Activated B cell treated with CpG ODN at 0.5 μM for 24 hours (primary cell): ENCODE measurements around the gene CDCA3. TPM values are rescaled to one million over a fixed set of nuclear protein-coding genes. Genes with fewer than 3 reads are reported as not detected.

Source experiments
- ATAC-seq: fragments of 200-7000 bp; cut with Tn5 transposase; one replicate; pipeline ENCODE4 v1.10.0; 2021; ENCODE audit warnings: low read depth, mild to moderate bottlenecking, moderate library complexity
- CTCF ChIA-PET: fragments of 350-600 bp; sonication (Branson Sonifier 250); formaldehyde crosslinking; loops from one replicate; lab custom pipeline; 2021; ENCODE audit warnings: antibody characterized with exemption; lab: Charles Lee
- POLR2A ChIA-PET: fragments of 350-600 bp; sonication (Branson Sonifier 250); formaldehyde crosslinking; loops from one replicate; lab custom pipeline; 2021; ENCODE audit warnings: antibody characterized with exemption; lab: Charles Lee
- DNase-seq: peaks from one replicate; pipeline ENCODE4 v3.0.0; 2022
- H3K27ac Mint-ChIP-seq: one replicate; pipeline ENCODE4 v1.8.0; 2020; ENCODE audit warnings: mixed read lengths
- H3K27me3 Mint-ChIP-seq: one replicate; pipeline ENCODE4 v1.8.0; 2021; ENCODE audit warnings: mixed read lengths
- H3K36me3 Mint-ChIP-seq: one replicate; pipeline ENCODE4 v1.8.0; 2021; ENCODE audit warnings: low read depth, mixed read lengths
- H3K4me1 Mint-ChIP-seq: one replicate; pipeline ENCODE4 v1.8.0; 2021; ENCODE audit warnings: mixed read lengths
- H3K4me3 Mint-ChIP-seq: one replicate; pipeline ENCODE4 v1.8.0; 2020; ENCODE audit warnings: mild to moderate bottlenecking, mixed read lengths
- H3K9me3 Mint-ChIP-seq: one replicate; pipeline ENCODE4 v1.8.0; 2020; ENCODE audit warnings: mixed read lengths
- intact Hi-C: fragments of 100-400 bp; cut with micrococcal nuclease; formaldehyde crosslinking; loops from one replicate; pipeline ENCODE4 v1.15.1; 2024
- total RNA-seq: library from RNA; stranded (reverse); gene quantifications from 2 replicates; pipeline ENCODE4 v1.2.3, GENCODE V29; 2022
- TF ChIP-seq, protein P1 (sequence below): fragments of 200-600 bp; IDR thresholded peaks from one replicate; pipeline ENCODE4 v1.8.0; 2022; ENCODE audit warnings: antibody characterized with exemption, mild to moderate bottlenecking

Gene CDCA3
- total RNA-seq, 1 donor from 2014 or later: 1.6 TPM

GRCh38 chr12:6824901-6825381, 26.1 kb downstream of the CDCA3 start:
- Mint-ChIP-seq H3K4me1 (peaks cover 32% of the 10 kb centered on the region), H3K27ac (no peak overlapping the region), H3K27me3 (peaks cover 70% of the 10 kb centered on the region), H3K4me3 (no peak overlapping the region), H3K36me3 (no peaks in the 10 kb centered on the region), H3K9me3 (no peaks in the 10 kb centered on the region)
- DNase-seq: no peak
- intact Hi-C loops: loop anchor here (1.0 to 5.0 kb wide), 6 partner anchors 46 to 270 kb away; partner anchors contain the start of genes MLF2 and ZNF384
- TF ChIP-seq, protein P1, sequence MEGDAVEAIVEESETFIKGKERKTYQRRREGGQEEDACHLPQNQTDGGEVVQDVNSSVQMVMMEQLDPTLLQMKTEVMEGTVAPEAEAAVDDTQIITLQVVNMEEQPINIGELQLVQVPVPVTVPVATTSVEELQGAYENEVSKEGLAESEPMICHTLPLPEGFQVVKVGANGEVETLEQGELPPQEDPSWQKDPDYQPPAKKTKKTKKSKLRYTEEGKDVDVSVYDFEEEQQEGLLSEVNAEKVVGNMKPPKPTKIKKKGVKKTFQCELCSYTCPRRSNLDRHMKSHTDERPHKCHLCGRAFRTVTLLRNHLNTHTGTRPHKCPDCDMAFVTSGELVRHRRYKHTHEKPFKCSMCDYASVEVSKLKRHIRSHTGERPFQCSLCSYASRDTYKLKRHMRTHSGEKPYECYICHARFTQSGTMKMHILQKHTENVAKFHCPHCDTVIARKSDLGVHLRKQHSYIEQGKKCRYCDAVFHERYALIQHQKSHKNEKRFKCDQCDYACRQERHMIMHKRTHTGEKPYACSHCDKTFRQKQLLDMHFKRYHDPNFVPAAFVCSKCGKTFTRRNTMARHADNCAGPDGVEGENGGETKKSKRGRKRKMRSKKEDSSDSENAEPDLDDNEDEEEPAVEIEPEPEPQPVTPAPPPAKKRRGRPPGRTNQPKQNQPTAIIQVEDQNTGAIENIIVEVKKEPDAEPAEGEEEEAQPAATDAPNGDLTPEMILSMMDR: no peak
- no peak for ATAC-seq
- POLR2A ChIA-PET: interaction anchor here (0.6 to 0.9 kb wide), 3 partner anchors 102 to 157 kb away, joined by 3 to 5 read pairs (median 4); no protein-coding TSS in a partner anchor
- CTCF ChIA-PET: interaction anchor here (1.1 to 2.7 kb wide), 3 partner anchors 9 to 72 kb away, joined by 3 to 15 read pairs (median 5); partner anchors contain the start of gene MLF2

- ChIA-PET CTCF (interaction anchor here (0.6 to 2.7 kb wide), 4 partner anchors 10 to 194 kb away, joined by 3 to 15 read pairs (median 4); partner anchors contain the start of gene MLF2), POLR2A (interaction anchor here (0.6 kb wide), 1 partner anchor 143 kb away, joined by 5 read pairs; no protein-coding TSS in a partner anchor)
- peaks cover 68% of the 10 kb centered on the region for H3K27me3 Mint-ChIP-seq
- H3K4me1 Mint-ChIP-seq: peaks cover 28% of the 10 kb centered on the region
- no peak overlapping the region for H3K27ac Mint-ChIP-seq
- ATAC-seq (no peak), DNase-seq (no peak)
- H3K4me3 Mint-ChIP-seq: no peak overlapping the region
- intact Hi-C loops: loop anchor here (2.0 kb wide), 2 partner anchors 207 to 269 kb away; no protein-coding TSS in a partner anchor
- TF ChIP-seq, protein P1: no peak
- no peaks in the 10 kb centered on the region for H3K36me3 Mint-ChIP-seq
- no peaks in the 10 kb centered on the region for H3K9me3 Mint-ChIP-seq
Observed at GRCh38 chr12:6824085-6824775, 26.9 kb downstream of the CDCA3 start.

GRCh38 chr12:6823182-6824084, 27.7 kb downstream of the CDCA3 start:
- TF ChIP-seq, protein P1: no peak
- intact Hi-C loops: loop anchor here (2.0 kb wide), 2 partner anchors 207 to 269 kb away; no protein-coding TSS in a partner anchor
- H3K27ac Mint-ChIP-seq: no peak overlapping the region
- H3K4me1 Mint-ChIP-seq: peaks cover 23% of the 10 kb centered on the region
- H3K36me3 Mint-ChIP-seq: no peaks in the 10 kb centered on the region
- ChIA-PET CTCF (interaction anchor here (0.6 to 2.7 kb wide), 5 partner anchors 11 to 193 kb away, joined by 3 to 15 read pairs (median 4); partner anchors contain the start of gene MLF2), POLR2A (no interaction called here)
- H3K9me3 Mint-ChIP-seq: no peaks in the 10 kb centered on the region
- H3K27me3 Mint-ChIP-seq: peaks cover 63% of the 10 kb centered on the region
- DNase-seq (no peak), ATAC-seq (no peak)
- H3K4me3 Mint-ChIP-seq: no peak overlapping the region

DNA sequence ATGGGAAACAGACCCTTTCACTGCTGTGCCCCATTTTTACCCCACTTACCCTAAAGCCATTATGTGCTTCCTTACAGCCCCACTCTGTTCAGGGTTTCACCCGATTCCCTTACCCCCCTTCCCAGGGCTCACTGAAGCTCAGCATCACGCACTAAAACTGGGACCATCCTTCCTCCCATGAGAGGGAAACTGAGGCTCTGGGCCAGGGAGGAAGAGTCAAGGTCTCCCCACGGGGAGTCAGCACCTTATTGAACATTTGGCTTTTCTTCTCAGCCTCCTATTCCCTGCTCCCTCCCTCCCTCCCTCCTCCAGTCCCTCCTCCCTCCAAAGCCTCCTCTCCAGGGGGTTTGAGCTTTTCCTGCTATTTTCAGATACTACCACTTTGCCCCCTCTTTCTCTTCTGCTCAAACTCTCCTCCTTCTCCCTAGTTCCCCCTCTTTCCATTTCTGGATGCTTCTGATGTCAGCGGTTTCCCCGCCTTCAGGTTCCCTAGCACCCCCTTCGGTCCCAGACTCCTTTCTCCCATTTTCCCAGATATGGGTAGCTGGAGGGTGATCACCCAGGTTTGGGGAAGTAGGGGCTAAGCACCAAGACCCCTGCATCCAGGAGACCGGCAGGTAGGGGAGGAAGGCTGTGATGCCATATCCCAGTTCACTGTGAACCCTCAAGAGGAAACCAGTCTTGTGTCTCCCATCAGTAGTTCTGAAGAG, 28.5 kb downstream of the CDCA3 start:
- H3K4me3 Mint-ChIP-seq: no peak overlapping the region
- no peaks in the 10 kb centered on the region for H3K9me3 Mint-ChIP-seq
- H3K27ac Mint-ChIP-seq: no peak overlapping the region
- CTCF ChIA-PET: no interaction called here
- intact Hi-C loops: no loop called here
- no peaks in the 10 kb centered on the region for H3K36me3 Mint-ChIP-seq
- peaks cover 20% of the 10 kb centered on the region for H3K4me1 Mint-ChIP-seq
- peaks cover 61% of the 10 kb centered on the region for H3K27me3 Mint-ChIP-seq
- TF ChIP-seq, protein P1: no peak
- ATAC-seq (no peak), DNase-seq (no peak)
- POLR2A ChIA-PET: no interaction called here
